LHCN-M2 (cell line): ENCODE results near the gene FAM89A. TPM values are rescaled to one million over a fixed set of nuclear protein-coding genes. Genes with fewer than 3 reads are reported as not detected.

Experiments
- total RNA-seq: library from RNA; depleted of rRNA; stranded (reverse); fragments of >200 nt; gene quantifications from 2 replicates; pipeline ENCODE4 v1.2.3, GENCODE V29; 2014; rRNA removed

The FAM89A gene
- total RNA-seq, 1 experiment from 2014 or later, result 2.9 TPM

Other genes starting within 250 kb of the FAM89A start
- 12.7 and 18.0 TPM in 2 replicates for gene C1orf198, start 171.7 kb downstream of the FAM89A start, total RNA-seq
- gene TTC13, start 61.4 kb downstream of the FAM89A start, total RNA-seq, result 8.4 and 10.2 TPM in 2 replicates
- 20.1 and 21.6 TPM in 2 replicates for gene ARV1, start 61.2 kb downstream of the FAM89A start, total RNA-seq
- not detected in 2 replicates for gene TRIM67, start 121.8 kb upstream of the FAM89A start, total RNA-seq
- 79.7 TPM in 2 replicates for gene GNPAT, start 201.0 kb upstream of the FAM89A start, total RNA-seq